HUDEP-2 (cell line): ENCODE measurements around the gene GPR157.
"Not testable (repeated sequence)": the region's sequence is repeated elsewhere in the genome, so short reads cannot be mapped to it uniquely, and the experiment has no call there.

ENCODE experiments used
- DNase-seq, 76 experiments: peaks; one replicate each; lab custom pipeline; 2025; ENCODE audit not compliant: unreplicated experiment in 76 of 76; lab: John Stamatoyannopoulos, UW

The GPR157 gene

GRCh38 chr1:9149151-9149550 lies 20.2 kb upstream of the GPR157 start:
- no peak for DNase-seq

- no peak for DNase-seq
These were observed 17.3 kb upstream of the GPR157 start for GRCh38 chr1:9146156-9146555.

DNA sequence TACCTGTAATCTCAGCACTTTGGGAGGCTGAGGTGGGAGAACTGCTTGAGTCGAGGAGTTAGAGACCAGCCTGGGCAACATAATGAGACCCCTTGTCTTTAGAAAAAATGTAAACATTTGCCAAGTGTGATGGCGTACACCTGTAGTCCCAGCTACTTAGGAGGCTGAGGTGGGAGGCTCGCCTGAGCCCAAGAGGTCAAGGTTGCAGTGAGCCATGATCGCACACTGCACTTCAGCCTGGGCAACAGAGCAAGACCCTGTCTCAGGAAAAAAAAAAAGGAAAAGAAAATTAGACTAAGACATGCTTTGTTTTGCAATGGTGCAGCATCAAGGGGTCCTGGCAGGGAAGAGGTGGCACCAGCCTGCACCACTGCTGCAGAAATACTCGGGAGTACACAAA lies 16.8 kb upstream of the GPR157 start:
- no peak for DNase-seq

DNA sequence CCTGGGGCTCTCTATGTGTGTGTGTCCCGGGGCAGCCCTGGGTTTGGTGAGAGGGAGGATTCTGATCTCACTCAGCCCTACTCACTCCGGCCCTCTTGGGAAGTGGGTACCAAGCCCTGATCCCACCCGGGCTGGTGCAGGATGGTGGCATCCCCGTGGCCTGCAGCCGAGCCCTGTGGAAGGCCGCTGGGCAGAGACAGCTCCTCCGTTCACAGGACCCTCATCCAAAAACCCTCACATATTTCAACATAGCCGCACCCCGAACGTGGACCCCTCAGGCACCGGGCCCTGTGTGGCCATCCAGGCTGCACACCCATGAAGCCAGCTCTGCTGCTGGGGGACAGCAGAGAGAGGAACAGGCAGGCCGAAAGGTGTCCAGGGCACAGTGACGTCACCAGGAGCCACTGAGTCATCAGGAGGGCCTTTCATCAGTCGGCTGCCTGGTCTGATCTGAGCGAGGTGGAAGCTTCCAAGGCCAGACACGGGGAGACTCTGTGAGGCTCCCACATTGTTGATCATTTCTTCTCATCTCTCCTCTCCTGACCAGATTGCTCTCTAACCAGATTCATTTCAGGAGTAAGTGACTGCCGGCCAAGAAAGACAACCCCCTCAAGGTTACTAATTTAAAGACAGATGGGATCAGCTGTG lies 16.2 kb upstream of the GPR157 start:
- peak in 1 of 76 experiments; percentile 1 for DNase-seq

GRCh38 chr1:9144494-9144893 lies 15.6 kb upstream of the GPR157 start:
- not testable (repeated sequence) for DNase-seq

DNA sequence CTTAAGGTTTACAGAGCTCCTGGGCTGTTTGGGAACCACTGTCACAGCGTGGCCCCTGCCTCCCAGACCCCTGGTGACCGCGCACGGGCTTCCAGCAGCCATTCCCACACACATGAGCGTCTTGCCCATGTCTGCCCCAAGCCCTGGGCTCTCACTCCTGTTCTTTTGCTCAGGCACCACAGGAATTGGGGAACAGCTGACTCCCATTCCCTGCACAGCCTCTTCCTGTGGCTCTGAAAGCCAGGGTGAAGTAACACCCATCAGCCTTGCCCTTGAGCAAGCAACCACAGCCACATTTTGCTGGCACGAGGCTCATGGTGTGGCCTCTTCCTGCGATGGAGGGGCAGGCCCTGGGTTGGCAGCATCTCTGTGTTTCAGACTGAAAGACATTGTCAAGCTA lies 14.3 kb upstream of the GPR157 start:
- no peak for DNase-seq

GRCh38 chr1:9139930-9140329 lies 11.0 kb upstream of the GPR157 start:
- no peak for DNase-seq

DNA sequence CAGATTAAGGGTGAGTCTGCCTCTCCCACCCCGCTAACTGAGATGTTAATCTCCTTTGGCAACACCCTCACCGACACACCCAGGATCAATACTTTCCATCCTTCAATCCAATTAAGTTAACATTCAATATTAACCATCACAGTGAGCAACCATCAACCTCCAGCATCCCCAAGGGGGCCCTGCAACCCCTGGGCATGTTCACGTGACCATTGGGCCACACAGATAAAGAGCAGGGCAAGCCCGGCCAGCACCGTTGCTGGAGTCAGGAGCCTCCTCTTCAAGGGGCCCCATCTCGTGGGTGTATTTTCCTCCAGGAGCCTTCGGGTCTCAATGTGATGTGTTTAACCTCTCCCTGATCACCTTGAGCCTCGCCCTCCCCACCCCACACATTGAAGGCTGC lies 8.0 kb upstream of the GPR157 start:
- DNase-seq = peak in 6 of 76 experiments; percentile 4 to 28 (median 12)

GRCh38 chr1:9135073-9135836 lies 6.4 kb upstream of the GPR157 start:
- no peak for DNase-seq

GRCh38 chr1:9133870-9134585 lies 5.1 kb upstream of the GPR157 start:
- DNase-seq = no peak

DNA sequence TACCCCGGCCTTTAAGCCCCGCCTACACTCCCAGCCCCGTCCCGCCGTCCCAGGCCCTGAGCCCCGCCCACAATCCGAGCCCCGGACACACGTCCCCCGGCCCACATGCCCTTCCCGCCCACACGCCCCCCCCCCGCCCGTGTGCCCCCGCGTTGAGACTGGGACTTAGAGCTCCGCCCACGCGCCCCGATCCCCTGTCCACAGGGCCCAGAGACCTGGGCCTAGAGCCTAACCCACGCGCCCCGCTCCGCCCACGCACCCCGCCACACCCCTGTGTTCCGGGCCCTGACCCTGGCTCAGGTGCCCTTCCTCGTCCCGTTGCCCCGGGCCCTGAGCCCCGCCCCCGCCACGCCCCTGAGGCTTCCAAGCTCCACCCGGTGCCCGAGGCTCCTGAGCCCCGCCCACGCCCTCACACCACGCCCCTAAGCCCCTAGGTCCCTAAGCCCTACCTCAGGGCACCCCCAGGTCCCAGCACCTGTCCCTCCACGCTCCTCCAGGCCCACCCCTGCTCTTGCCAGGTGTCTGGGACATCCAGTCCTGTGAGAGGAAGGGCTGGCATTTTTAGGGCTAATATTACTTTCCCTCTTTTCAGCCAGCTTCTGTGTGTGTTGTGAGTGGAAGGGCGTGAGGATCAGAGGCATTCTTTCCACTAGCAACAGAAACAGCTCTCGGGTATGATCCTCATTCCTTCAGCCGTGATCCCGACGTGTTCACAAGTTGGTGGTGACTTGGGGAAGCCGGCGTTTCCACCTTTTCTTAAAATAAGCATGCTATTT lies 552 bp upstream of the GPR157 start:
- DNase-seq = peak in 61 of 76 experiments; percentile 9 to 86 (median 61)

DNA sequence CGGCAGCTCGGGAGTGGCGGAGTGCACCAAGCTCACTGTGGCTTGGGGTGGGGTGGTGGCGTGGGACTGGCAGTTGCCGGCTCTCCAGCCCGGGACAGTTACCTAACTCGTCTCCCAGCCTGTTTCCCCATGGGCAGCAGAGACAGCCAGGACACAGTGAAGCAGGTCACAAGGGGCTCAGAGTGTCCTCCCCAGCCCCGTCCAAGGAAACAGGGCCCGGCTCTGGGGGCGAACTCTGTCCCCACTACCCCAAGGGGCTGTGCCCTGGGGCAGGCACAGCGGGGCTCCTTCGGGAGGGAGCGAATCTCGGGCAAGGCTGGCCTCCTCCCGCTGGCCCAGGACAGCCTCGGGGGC lies 759 bp downstream of the GPR157 start:
- DNase-seq = no peak

- DNase-seq = no peak
These were observed 1.3 kb downstream of the GPR157 start for GRCh38 chr1:9127395-9128165.

DNA sequence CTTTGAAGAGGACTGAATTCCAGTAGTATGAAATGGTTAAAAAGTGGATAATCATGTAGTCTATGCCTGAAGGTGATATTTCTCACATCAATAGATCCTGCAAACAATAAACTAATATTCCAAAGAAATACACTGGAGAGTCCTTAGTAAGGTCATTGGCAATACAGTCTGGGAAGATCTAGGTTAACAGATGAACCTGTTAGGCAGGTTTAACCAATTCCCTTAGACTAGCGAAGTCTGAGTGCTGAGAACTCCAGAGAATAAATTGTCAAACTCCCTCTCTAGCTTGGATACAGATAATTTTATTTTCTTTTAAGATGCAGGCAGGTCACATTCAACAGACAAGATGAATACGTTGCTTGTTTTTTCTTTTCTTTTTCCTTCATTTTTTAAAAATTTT lies 2.4 kb downstream of the GPR157 start:
- no peak for DNase-seq

DNA sequence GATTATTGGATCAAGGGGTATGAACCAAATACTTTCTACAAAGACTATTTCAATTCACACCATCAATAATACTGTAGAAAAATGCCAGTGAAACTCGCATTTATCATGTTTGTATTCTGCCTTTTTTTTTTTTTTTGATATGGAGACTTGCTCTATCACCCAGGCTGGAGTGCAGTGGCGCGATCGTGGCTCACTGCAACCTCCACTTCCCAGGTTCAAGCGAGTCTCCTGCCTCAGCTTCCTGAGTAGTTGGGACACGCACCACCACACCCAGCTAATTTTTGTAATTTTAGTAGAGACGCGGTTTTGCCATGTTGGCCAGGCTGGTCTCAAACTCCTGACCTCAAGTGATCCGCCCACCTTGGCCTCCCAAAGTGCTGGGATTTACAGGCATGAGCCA lies 3.1 kb downstream of the GPR157 start:
- not testable (repeated sequence) for DNase-seq

DNA sequence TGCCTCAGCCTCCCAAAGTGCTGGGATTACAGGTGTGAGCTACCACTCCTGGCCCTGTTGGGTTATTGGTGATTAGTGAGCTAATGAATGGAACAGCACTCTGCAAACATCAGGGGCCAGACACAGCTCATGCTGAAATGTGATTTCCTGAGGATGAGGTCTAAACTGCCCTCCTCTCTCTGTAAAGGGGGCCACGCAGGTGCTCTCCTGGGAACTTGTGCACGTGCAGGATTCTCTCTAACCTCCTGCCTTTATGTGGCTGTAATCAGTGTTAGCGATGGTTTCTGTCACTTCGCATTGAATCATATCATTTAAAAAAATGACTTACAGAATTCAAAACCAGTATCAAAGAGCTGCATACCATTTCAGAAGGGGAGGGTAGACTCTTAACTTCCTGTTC lies 3.6 kb downstream of the GPR157 start:
- DNase-seq = no peak

- not testable (repeated sequence) for DNase-seq
These were observed 4.5 kb downstream of the GPR157 start for GRCh38 chr1:9124389-9124788.

DNA sequence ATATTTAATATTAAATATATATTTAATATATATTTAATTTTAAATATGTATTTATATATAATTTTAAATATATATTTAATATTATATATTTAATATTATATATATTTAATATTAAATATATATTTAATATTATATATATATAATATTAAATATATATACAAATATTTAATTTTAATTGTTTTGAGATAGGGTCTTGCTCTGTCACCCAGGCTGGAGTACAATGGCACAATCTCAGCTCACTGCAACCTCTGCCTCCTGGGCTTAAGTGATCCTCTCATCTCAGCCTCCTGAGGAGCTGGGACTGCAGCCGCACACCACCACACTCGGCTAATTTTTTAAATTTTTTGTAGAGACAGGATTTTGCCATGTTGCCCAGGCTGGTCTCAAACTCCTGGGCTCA lies 5.2 kb downstream of the GPR157 start:
- DNase-seq = not testable (repeated sequence)

- peak in 1 of 76 experiments; percentile 3 for DNase-seq
These were observed 7.1 kb downstream of the GPR157 start for GRCh38 chr1:9121496-9122409.
